ENCODE data around the gene MYOZ2.

The MYOZ2 gene

DNA sequence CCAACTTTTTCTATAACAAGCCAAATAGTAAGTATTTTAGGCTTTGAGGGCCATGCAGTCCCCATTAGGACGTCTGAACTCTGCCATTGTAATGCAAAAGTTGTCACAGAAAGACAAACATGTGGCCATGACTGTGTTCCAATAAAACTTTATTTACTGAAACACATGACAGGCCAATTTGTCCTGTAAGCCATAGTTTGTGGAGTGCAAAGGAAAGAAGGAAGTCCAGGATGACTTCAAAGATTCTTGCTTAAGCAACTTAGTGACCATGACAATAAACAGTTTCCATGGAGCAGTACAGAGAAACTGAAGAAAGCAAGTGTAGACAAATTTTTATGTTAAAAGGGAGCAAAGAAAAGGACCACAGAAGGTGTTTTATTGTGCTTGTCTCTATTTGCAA lies 35.0 kb upstream of the MYOZ2 start:
- ChIA-PET CTCF (interaction anchor here (0.6 kb wide), 1 partner anchor 454 kb away, joined by 3 read pairs; no protein-coding TSS in a partner anchor), POLR2A (no interaction called here)
- H3K9me3 ChIP-seq (ENCODE audit: control insufficient read depth, insufficient read depth, low read depth, low read length): no peaks in the 10 kb centered on the region
- TF ChIP-seq ZNF521 (tag by site-specific recombination; IDR thresholded peaks at IDR 0.05): no peak
- TF ChIP-seq ZNF610 (tag by site-specific recombination; IDR thresholded peaks at IDR 0.05; ENCODE audit: borderline replicate concordance): no peak
- no peak for TF ChIP-seq ZNF558 (tag by site-specific recombination; IDR thresholded peaks at IDR 0.05)
- TF ChIP-seq, protein P1, sequence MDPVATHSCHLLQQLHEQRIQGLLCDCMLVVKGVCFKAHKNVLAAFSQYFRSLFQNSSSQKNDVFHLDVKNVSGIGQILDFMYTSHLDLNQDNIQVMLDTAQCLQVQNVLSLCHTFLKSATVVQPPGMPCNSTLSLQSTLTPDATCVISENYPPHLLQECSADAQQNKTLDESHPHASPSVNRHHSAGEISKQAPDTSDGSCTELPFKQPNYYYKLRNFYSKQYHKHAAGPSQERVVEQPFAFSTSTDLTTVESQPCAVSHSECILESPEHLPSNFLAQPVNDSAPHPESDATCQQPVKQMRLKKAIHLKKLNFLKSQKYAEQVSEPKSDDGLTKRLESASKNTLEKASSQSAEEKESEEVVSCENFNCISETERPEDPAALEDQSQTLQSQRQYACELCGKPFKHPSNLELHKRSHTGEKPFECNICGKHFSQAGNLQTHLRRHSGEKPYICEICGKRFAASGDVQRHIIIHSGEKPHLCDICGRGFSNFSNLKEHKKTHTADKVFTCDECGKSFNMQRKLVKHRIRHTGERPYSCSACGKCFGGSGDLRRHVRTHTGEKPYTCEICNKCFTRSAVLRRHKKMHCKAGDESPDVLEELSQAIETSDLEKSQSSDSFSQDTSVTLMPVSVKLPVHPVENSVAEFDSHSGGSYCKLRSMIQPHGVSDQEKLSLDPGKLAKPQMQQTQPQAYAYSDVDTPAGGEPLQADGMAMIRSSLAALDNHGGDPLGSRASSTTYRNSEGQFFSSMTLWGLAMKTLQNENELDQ (tag by site-specific recombination; IDR thresholded peaks at IDR 0.05; ENCODE audit: low read depth): no peak
- no peak for TF ChIP-seq ZNF677 (tag by site-specific recombination; IDR thresholded peaks at IDR 0.05)
- no peak for TF ChIP-seq ZNF670 (tag by site-specific recombination; IDR thresholded peaks at IDR 0.05; ENCODE audit: low read depth)
- TF ChIP-seq, protein P2, sequence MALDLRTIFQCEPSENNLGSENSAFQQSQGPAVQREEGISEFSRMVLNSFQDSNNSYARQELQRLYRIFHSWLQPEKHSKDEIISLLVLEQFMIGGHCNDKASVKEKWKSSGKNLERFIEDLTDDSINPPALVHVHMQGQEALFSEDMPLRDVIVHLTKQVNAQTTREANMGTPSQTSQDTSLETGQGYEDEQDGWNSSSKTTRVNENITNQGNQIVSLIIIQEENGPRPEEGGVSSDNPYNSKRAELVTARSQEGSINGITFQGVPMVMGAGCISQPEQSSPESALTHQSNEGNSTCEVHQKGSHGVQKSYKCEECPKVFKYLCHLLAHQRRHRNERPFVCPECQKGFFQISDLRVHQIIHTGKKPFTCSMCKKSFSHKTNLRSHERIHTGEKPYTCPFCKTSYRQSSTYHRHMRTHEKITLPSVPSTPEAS (tag by site-specific recombination; IDR thresholded peaks at IDR 0.05): no peak
- TF ChIP-seq KLF7 (tag by site-specific recombination; IDR thresholded peaks at IDR 0.05; ENCODE audit: borderline replicate concordance): no peak
- TF ChIP-seq, protein P3, sequence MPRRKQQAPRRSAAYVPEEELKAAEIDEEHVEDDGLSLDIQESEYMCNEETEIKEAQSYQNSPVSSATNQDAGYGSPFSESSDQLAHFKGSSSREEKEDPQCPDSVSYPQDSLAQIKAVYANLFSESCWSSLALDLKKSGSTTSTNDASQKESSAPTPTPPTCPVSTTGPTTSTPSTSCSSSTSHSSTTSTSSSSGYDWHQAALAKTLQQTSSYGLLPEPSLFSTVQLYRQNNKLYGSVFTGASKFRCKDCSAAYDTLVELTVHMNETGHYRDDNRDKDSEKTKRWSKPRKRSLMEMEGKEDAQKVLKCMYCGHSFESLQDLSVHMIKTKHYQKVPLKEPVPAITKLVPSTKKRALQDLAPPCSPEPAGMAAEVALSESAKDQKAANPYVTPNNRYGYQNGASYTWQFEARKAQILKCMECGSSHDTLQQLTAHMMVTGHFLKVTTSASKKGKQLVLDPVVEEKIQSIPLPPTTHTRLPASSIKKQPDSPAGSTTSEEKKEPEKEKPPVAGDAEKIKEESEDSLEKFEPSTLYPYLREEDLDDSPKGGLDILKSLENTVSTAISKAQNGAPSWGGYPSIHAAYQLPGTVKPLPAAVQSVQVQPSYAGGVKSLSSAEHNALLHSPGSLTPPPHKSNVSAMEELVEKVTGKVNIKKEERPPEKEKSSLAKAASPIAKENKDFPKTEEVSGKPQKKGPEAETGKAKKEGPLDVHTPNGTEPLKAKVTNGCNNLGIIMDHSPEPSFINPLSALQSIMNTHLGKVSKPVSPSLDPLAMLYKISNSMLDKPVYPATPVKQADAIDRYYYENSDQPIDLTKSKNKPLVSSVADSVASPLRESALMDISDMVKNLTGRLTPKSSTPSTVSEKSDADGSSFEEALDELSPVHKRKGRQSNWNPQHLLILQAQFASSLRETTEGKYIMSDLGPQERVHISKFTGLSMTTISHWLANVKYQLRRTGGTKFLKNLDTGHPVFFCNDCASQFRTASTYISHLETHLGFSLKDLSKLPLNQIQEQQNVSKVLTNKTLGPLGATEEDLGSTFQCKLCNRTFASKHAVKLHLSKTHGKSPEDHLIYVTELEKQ (tag by site-specific recombination; IDR thresholded peaks at IDR 0.05; ENCODE audit: borderline replicate concordance): no peak
- no peak for TF ChIP-seq MYNN (tag by site-specific recombination; IDR thresholded peaks at IDR 0.05; ENCODE audit: borderline replicate concordance)
- TF ChIP-seq, protein P4, sequence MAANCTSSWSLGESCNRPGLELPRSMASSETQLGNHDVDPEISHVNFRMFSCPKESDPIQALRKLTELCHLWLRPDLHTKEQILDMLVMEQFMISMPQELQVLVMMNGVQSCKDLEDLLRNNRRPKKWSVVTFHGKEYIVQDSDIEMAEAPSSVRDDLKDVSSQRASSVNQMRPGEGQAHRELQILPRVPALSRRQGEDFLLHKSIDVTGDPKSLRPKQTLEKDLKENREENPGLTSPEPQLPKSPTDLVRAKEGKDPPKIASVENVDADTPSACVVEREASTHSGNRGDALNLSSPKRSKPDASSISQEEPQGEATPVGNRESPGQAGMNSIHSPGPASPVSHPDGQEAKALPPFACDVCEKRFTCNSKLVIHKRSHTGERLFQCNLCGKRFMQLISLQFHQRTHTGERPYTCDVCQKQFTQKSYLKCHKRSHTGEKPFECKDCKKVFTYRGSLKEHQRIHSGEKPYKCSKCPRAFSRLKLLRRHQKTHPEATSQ (tag by site-specific recombination; IDR thresholded peaks at IDR 0.05): no peak
- TF ChIP-seq ZNF302 (tag by site-specific recombination; IDR thresholded peaks at IDR 0.05; ENCODE audit: low read depth): no peak
- TF ChIP-seq ZFP41 (tag by site-specific recombination; IDR thresholded peaks at IDR 0.05; ENCODE audit: borderline replicate concordance): no peak
- no peak for TF ChIP-seq ZNF416 (tag by site-specific recombination; IDR thresholded peaks at IDR 0.05)
- TF ChIP-seq YY2 (tag by site-specific recombination; IDR thresholded peaks at IDR 0.05): no peak
- TF ChIP-seq ZNF433 (tag by site-specific recombination; IDR thresholded peaks at IDR 0.05; ENCODE audit: low read depth): no peak
- no peaks in the 10 kb centered on the region for H3K36me3 ChIP-seq (ENCODE audit: control insufficient read depth in 2 of 2, insufficient read depth in 1 of 2, low read length in 2 of 2)
- H3K4me1 ChIP-seq (ENCODE audit: control insufficient read depth, insufficient read depth, low read length): no peaks in the 10 kb centered on the region
- H3K27ac ChIP-seq (ENCODE audit: extremely low read depth, low read depth, low read length): no peak overlapping the region
- H3K4me3 ChIP-seq (ENCODE audit: low read depth, low read length): no peak overlapping the region

DNA sequence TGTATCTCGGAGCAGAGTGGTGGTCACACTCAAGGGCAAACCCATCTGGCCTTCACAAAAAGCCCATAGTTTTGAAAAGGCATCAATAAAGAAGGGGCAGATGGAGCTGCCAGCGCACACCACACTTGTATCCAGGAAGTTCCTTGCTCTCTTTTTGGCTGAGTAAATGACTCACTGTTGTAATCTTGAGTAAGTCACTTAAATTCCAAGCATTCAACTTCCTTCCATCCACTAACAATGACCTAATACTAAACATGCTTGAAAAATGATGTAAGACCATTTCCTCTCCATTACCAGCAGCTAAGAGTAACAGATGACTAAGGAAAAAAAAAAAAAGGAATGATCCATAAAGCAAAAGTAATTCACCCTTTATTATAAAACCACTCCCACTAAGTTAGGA lies 32.4 kb upstream of the MYOZ2 start:
- Histone ChIP-seq H3K4me3 (ENCODE audit: low read depth, low read length) (no peak overlapping the region), H3K4me1 (ENCODE audit: control insufficient read depth, insufficient read depth, low read length) (no peaks in the 10 kb centered on the region), H3K27ac (ENCODE audit: extremely low read depth, low read depth, low read length) (no peak overlapping the region), H3K36me3 (ENCODE audit: control insufficient read depth in 2 of 2, insufficient read depth in 1 of 2, low read length in 2 of 2) (no peaks in the 10 kb centered on the region), H3K9me3 (ENCODE audit: control insufficient read depth, insufficient read depth, low read depth, low read length) (no peaks in the 10 kb centered on the region)
- POLR2A ChIA-PET: interaction anchor here (1.6 kb wide), 1 partner anchor 109 kb away, joined by 11 read pairs; the partner anchor contains the start of gene USP53
- CTCF ChIA-PET: interaction anchor here (0.6 kb wide), 2 partner anchors 21 to 332 kb away, joined by 3 to 4 read pairs; no protein-coding TSS in a partner anchor
- peak; percentile 81 for TF ChIP-seq ZNF366 (tag by site-specific recombination; conservative IDR thresholded peaks at IDR 0.05)
- peak; percentile 75; the same call in 1 of the 2 replicates for TF ChIP-seq ZNF24 (tag by site-specific recombination; IDR thresholded peaks at IDR 0.05)
- TF ChIP-seq, protein P5, sequence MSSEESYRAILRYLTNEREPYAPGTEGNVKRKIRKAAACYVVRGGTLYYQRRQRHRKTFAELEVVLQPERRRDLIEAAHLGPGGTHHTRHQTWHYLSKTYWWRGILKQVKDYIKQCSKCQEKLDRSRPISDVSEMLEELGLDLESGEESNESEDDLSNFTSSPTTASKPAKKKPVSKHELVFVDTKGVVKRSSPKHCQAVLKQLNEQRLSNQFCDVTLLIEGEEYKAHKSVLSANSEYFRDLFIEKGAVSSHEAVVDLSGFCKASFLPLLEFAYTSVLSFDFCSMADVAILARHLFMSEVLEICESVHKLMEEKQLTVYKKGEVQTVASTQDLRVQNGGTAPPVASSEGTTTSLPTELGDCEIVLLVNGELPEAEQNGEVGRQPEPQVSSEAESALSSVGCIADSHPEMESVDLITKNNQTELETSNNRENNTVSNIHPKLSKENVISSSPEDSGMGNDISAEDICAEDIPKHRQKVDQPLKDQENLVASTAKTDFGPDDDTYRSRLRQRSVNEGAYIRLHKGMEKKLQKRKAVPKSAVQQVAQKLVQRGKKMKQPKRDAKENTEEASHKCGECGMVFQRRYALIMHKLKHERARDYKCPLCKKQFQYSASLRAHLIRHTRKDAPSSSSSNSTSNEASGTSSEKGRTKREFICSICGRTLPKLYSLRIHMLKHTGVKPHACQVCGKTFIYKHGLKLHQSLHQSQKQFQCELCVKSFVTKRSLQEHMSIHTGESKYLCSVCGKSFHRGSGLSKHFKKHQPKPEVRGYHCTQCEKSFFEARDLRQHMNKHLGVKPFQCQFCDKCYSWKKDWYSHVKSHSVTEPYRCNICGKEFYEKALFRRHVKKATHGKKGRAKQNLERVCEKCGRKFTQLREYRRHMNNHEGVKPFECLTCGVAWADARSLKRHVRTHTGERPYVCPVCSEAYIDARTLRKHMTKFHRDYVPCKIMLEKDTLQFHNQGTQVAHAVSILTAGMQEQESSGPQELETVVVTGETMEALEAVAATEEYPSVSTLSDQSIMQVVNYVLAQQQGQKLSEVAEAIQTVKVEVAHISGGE (tag by site-specific recombination; conservative IDR thresholded peaks at IDR 0.05; ENCODE audit: low read depth): no peak
- TF ChIP-seq, protein P6, sequence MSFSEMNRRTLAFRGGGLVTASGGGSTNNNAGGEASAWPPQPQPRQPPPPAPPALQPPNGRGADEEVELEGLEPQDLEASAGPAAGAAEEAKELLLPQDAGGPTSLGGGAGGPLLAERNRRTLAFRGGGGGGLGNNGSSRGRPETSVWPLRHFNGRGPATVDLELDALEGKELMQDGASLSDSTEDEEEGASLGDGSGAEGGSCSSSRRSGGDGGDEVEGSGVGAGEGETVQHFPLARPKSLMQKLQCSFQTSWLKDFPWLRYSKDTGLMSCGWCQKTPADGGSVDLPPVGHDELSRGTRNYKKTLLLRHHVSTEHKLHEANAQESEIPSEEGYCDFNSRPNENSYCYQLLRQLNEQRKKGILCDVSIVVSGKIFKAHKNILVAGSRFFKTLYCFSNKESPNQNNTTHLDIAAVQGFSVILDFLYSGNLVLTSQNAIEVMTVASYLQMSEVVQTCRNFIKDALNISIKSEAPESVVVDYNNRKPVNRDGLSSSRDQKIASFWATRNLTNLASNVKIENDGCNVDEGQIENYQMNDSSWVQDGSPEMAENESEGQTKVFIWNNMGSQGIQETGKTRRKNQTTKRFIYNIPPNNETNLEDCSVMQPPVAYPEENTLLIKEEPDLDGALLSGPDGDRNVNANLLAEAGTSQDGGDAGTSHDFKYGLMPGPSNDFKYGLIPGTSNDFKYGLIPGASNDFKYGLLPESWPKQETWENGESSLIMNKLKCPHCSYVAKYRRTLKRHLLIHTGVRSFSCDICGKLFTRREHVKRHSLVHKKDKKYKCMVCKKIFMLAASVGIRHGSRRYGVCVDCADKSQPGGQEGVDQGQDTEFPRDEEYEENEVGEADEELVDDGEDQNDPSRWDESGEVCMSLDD (tag by site-specific recombination; IDR thresholded peaks at IDR 0.05): no peak
